Frontal cortex (tissue), 4 donors: ENCODE results near the gene LCE2D. TPM values are rescaled to one million over a fixed set of nuclear protein-coding genes. Genes with fewer than 3 reads are reported as not detected.
"Not testable (repeated sequence)": the region's sequence is repeated elsewhere in the genome, so short reads cannot be mapped to it uniquely, and the experiment has no call there.

Experiments used
- DNase-seq, 2 donors: peaks; one replicate each; pipeline ENCODE4 v3.0.0; 2012; ENCODE audit warnings: low spot score in 2 of 2
- FAIRE-seq: peaks from 2 replicates; lab custom pipeline; 2012; peaks lifted over from hg19 to GRCh38; lab: Jason Lieb, UNC
- total RNA-seq: library from RNA; depleted of rRNA; stranded (reverse); fragments of >200 nt; gene quantifications from one replicate; pipeline ENCODE4 v1.2.3, GENCODE V29; 2014
- donor health status: control.
- donor health status: control.
- donor health status: control.

Gene LCE2D, protein sequence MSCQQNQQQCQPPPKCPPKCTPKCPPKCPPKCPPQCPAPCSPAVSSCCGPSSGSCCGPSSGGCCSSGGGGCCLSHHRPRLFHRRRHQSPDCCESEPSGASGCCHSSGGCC
- total RNA-seq = not detected

GRCh38 chr1:152663098-152663497 lies at the start of gene LCE2D:
TSS of gene LCE2D (plus strand) at chr1:152663380. CDS start at chr1:152664106, 726 bp downstream.
- DNase-seq = no peak
- FAIRE-seq = no peak

DNA sequence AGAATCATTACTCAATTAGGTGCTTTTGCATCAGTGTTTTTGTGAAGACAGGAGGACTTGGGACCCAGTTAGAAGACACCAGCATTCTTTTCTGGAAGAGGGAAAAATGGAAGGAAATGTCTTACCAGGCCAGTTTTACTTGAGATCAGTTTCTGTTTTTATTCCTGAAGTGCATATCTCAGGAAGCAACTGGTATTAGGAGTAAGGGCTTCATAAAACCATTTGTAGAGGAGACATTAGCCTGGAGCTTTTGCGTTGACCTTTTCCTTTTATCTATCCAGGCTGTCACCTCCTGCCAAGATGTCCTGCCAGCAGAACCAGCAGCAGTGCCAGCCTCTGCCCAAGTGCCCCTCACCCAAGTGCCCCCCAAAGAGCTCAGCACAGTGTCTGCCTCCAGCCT lies 49.7 kb upstream of the LCE2D start, which contains the start of gene LCE3B:
Gene LCE3B (plus strand): TSS at position 301 of the 400 bp plus-strand sequence. CDS start 0 bp downstream, at position 301.
- DNase-seq = no peak
- FAIRE-seq = no peak

- FAIRE-seq (no peak), DNase-seq (no peak)
Observed at GRCh38 chr1:152621993-152622392, 41.2 kb upstream of the LCE2D start.

DNA sequence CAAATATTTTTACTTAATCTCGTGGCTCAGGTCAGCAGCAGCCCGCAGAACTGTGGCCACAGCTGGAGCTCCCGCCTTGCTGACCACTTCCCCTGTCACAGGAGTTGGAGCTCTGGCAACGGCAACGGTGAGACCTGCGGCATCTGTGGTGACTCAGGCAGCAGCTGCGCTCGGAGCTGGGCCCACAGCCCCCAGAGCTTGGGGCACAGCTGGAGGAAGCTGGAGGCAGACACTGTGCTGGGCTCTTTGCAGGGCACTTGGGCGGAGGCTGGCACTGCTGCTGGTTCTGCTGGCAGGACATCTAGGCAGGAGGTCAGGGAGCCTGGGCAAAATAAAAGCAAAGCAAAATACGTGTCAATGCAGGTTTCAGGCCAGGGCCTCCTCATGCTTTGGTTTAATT lies 40.4 kb upstream of the LCE2D start, which contains the start of gene LCE3A:
Gene LCE3A (minus strand): TSS at position 301 of the 400 bp plus-strand sequence. CDS start 0 bp downstream, at position 301.
- FAIRE-seq (no peak), DNase-seq (no peak)

DNA sequence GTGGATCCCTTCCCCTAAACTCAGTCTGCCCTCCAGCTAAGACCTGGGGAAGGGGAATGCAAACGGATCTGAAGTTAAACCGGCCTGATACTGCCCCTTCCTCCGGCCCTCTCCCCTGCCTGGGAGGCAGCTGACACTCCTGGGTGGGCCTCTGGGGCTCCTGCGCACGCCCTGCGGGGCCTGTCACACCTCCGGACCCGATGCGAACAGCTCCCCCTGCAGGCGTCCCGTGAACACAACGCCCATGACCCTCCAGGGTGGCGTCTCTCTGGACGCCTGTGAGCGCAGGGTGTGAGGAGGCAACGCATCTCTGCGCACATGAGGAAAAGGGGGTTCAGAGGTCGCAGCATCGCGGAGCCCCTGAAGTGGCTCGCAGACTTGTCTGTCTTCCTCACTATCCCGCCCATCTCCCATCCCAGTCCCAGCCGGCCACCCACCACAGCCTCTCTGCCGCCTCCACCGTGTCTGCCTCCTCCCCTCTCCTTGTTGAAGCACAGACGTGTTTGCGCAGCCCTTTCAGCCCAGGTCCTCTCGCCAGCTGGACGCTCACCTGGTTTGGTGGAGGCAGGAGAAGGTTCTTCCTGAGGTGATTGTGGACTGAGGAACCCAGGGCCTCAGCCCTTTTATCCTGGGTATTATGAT lies 39.9 kb upstream of the LCE2D start:
- FAIRE-seq (no peak), DNase-seq (no peak)

- DNase-seq (no peak), FAIRE-seq (no peak)
Observed at GRCh38 chr1:152626744-152627143, 36.4 kb upstream of the LCE2D start.

GRCh38 chr1:152630596-152630995 lies 32.6 kb upstream of the LCE2D start:
- DNase-seq (no peak), FAIRE-seq (no peak)

- DNase-seq = no peak
Observed at GRCh38 chr1:152640351-152640750, 22.8 kb upstream of the LCE2D start.

GRCh38 chr1:152643945-152644344 lies 19.2 kb upstream of the LCE2D start:
- DNase-seq (no peak), FAIRE-seq (no peak)

More at GRCh38 chr1:152640351-152640750, 22.8 kb upstream of the LCE2D start:
- no peak for FAIRE-seq

DNA sequence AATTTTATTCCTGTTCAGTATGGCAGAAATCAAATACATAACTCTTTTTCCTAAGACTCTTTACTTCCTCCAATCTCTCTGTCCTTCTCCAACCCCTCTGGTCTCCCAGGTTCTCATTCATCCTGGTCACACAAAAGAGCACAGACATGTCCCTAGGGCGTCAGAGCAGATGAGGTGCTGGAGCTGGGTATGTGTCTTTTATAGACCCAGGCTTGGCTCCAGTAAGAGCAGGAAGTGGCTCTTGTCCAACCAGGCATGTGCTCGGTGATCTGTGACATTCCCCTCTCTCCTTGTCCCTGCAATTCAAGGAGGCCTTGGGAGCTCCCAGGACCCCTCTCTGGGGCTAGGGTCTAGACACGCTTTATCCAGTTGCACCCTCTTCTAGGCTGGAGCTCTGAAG lies 18.0 kb upstream of the LCE2D start:
- DNase-seq (no peak), FAIRE-seq (no peak)

DNA sequence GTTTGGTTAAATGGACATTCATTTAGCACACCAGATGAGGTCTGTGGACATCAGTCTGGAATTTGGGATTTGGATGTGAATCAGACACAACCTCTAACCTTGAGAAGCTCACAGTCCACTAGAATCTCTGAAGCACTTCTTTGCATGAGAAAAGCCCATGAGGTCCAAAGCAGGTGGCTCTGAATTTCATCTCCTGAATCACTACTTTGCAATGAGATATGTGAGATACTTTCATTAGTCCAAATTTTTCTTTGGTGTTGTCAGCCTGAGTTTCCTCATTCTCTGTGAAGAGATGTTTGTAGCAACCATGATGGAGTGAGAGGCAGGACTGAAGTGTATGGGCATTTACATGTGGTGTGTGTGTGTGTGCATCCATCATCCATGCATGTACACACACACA lies 16.5 kb upstream of the LCE2D start:
- DNase-seq (no peak), FAIRE-seq (no peak)

GRCh38 chr1:152654110-152654509 lies 9.1 kb upstream of the LCE2D start:
- FAIRE-seq = no peak
- DNase-seq = no peak

DNA sequence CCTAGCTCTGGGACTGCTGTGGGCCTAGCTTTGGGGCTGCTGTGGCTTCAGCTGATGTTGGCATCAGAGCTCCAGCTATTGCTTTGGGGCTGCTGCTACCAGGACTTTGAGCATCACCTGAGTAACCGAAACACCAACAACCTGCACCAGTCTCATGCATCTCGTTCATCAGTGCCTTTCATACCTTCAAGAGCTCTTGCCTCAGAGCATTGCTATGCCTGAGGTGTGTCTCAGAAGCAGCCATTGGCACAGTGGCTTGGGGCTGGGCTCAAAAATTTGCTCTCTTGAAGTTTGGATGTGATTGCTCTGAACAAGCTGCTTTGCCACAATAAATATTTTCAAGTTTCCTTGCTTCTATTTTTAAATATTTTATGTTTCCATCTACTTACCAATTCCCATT lies 6.7 kb upstream of the LCE2D start:
- DNase-seq (no peak), FAIRE-seq (no peak)

DNA sequence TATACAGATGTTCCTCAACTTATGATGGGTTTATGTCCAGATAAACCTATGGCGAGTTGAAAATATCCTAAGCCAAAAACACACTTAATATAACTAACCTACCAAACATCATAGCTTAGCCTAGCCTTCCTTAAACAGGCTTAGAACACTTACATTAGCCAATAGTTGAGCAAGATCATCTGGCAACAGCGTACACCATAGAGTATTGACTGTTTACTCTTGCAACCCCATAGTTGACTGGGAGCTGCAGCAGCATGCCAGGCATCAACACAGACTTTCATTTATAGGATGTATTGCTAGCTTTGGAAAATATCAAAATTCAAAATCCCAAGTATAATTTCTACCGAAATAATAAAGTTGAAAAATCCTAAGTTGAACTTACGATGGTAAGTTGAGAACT lies 5.5 kb upstream of the LCE2D start:
- FAIRE-seq (no peak), DNase-seq (no peak)

- FAIRE-seq = no peak
Observed at GRCh38 chr1:152658649-152659048, 4.5 kb upstream of the LCE2D start.

DNA sequence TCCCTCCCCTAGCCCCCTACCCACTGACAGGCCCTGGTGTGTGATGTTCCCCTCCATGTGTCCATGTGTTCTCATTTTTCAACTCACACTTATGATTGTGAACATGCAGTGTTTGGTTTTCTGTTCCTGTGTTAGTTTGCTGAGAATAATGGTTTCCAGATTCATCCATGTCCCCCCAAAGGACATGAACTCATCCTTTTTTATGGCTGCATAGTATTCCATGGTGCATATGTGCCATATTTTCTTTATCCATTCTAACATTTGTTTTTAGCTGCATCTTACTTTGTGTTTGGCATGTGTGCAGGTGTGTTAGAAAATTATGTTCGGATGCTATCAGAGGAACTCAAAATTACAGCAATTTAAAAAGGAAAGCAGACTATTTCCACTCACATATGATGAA lies 3.0 kb downstream of the LCE2D start:
- FAIRE-seq, DNase-seq: not testable (repeated sequence)

More at GRCh38 chr1:152658649-152659048, 4.5 kb upstream of the LCE2D start:
- no peak for DNase-seq

GRCh38 chr1:152667648-152668047 lies 4.5 kb downstream of the LCE2D start:
- DNase-seq (peak in 1 of 2 donors; percentile 15), FAIRE-seq (no peak)

GRCh38 chr1:152673016-152673415 lies 9.8 kb downstream of the LCE2D start:
- no peak for DNase-seq
- FAIRE-seq = no peak

DNA sequence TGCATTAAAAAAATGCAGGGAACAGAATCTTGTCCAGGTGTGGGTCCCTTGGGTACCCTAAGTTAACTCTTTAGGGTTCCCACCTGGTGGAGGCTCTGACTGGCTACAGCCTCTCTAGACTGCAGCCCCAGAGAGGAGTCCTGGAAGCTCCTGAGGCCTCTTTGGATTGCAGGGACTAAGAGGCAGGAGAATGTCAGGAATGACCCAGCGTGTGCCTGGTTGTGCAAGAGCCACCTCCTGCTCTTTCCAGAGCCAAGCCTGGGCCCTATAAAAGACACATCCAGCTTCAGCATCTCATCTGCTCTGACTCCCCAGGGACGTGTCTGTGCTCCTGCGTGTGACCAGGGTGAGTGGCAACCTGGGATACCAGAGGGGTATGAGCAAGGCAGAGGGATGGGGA lies 11.8 kb downstream of the LCE2D start, which contains the start of gene LCE2C:
Gene LCE2C (plus strand): TSS at position 297 of the 400 bp plus-strand sequence. CDS start 737 bp downstream, outside the sequence.
- not testable (repeated sequence) for DNase-seq, FAIRE-seq

GRCh38 chr1:152679459-152679858 lies 16.3 kb downstream of the LCE2D start:
- FAIRE-seq (no peak), DNase-seq (no peak)

- FAIRE-seq (no peak), DNase-seq (no peak)
Observed at GRCh38 chr1:152681616-152682015, 18.4 kb downstream of the LCE2D start.
